ENCODE results near the gene SND1. TPM values are rescaled to one million over a fixed set of nuclear protein-coding genes. Genes with fewer than 3 reads are reported as not detected.

The SND1 gene
- total RNA-seq, 1 experiment from 2014 or later, result 274 TPM

GRCh38 chr7:128120116-128120515 lies 468.1 kb downstream of the SND1 start:
- intact Hi-C loops (cut with micrococcal nuclease; ENCODE audit: unreplicated experiment), result no loop called here
- Histone ChIP-seq H3K27me3 (replicated peaks; ENCODE audit: control insufficient read depth, insufficient read depth, low read length) (no peaks in the 10 kb centered on the region; the same call in none of the 2 replicates), H3K9me3 (no peaks in the 10 kb centered on the region), H3K4me3 (ENCODE audit: low read depth, low read length) (no peak overlapping the region), H3K36me3 (ENCODE audit: control insufficient read depth, insufficient read depth, low read length) (no peaks in the 10 kb centered on the region), H3K4me1 (no peaks in the 10 kb centered on the region)
- H3K27ac Mint-ChIP-seq (ENCODE audit: unreplicated experiment), result no peak overlapping the region
- ChIA-PET POLR2A (no interaction called here), CTCF (no interaction called here)
- no peaks in the 10 kb centered on the region for H3K9me3 Mint-ChIP-seq (ENCODE audit: unreplicated experiment)
- no peak overlapping the region for H3K4me3 Mint-ChIP-seq (ENCODE audit: unreplicated experiment)
- H3K36me3 Mint-ChIP-seq (ENCODE audit: insufficient read depth, unreplicated experiment), result no peaks in the 10 kb centered on the region
- peaks cover 7% of the 10 kb centered on the region for H3K27me3 Mint-ChIP-seq (ENCODE audit: insufficient read depth, unreplicated experiment)
- no peak for DNase-seq
- no peak for TF ChIP-seq CTCF (IDR thresholded peaks at IDR 0.05; ENCODE audit: insufficient read depth in 1 of 2, low read depth in 1 of 2, low read length in 1 of 2, severe bottlenecking in 1 of 2, unreplicated experiment in 1 of 2)
- H3K4me1 Mint-ChIP-seq (ENCODE audit: low read depth, unreplicated experiment), result no peaks in the 10 kb centered on the region
- BruUV-seq (replicated peaks), result no TSS peak

- TF ChIP-seq CTCF (IDR thresholded peaks at IDR 0.05; ENCODE audit: insufficient read depth in 1 of 2, low read depth in 1 of 2, low read length in 1 of 2, severe bottlenecking in 1 of 2, unreplicated experiment in 1 of 2), result no peak
- DNase-seq, result no peak
- no peak overlapping the region for H3K4me3 Mint-ChIP-seq (ENCODE audit: unreplicated experiment)
- no peaks in the 10 kb centered on the region for H3K36me3 Mint-ChIP-seq (ENCODE audit: insufficient read depth, unreplicated experiment)
- ChIA-PET CTCF (no interaction called here), POLR2A (no interaction called here)
- no peaks in the 10 kb centered on the region for H3K4me1 ChIP-seq
- no peaks in the 10 kb centered on the region for H3K9me3 Mint-ChIP-seq (ENCODE audit: unreplicated experiment)
- no peak overlapping the region for H3K27ac Mint-ChIP-seq (ENCODE audit: unreplicated experiment)
- H3K4me3 ChIP-seq (ENCODE audit: low read depth, low read length), result no peak overlapping the region
- no peaks in the 10 kb centered on the region; the same call in none of the 2 replicates for H3K27me3 ChIP-seq (replicated peaks; ENCODE audit: control insufficient read depth, insufficient read depth, low read length)
- H3K9me3 ChIP-seq, result no peaks in the 10 kb centered on the region
- H3K27me3 Mint-ChIP-seq (ENCODE audit: insufficient read depth, unreplicated experiment), result peaks cover 5% of the 10 kb centered on the region
- H3K36me3 ChIP-seq (ENCODE audit: control insufficient read depth, insufficient read depth, low read length), result no peaks in the 10 kb centered on the region
- intact Hi-C loops (cut with micrococcal nuclease; ENCODE audit: unreplicated experiment), result no loop called here
- no peaks in the 10 kb centered on the region for H3K4me1 Mint-ChIP-seq (ENCODE audit: low read depth, unreplicated experiment)
- no TSS peak for BruUV-seq (replicated peaks)
These were observed 469.0 kb downstream of the SND1 start for GRCh38 chr7:128120976-128121490.

- H3K4me1 ChIP-seq, result no peaks in the 10 kb centered on the region
- no peaks in the 10 kb centered on the region for H3K9me3 Mint-ChIP-seq (ENCODE audit: unreplicated experiment)
- H3K9me3 ChIP-seq, result no peaks in the 10 kb centered on the region
- peaks cover 3% of the 10 kb centered on the region for H3K27me3 Mint-ChIP-seq (ENCODE audit: insufficient read depth, unreplicated experiment)
- no peaks in the 10 kb centered on the region for H3K36me3 Mint-ChIP-seq (ENCODE audit: insufficient read depth, unreplicated experiment)
- no peaks in the 10 kb centered on the region; the same call in none of the 2 replicates for H3K27me3 ChIP-seq (replicated peaks; ENCODE audit: control insufficient read depth, insufficient read depth, low read length)
- H3K4me1 Mint-ChIP-seq (ENCODE audit: low read depth, unreplicated experiment), result no peaks in the 10 kb centered on the region
- no peak overlapping the region for H3K27ac Mint-ChIP-seq (ENCODE audit: unreplicated experiment)
- TF ChIP-seq CTCF (IDR thresholded peaks at IDR 0.05; ENCODE audit: insufficient read depth in 1 of 2, low read depth in 1 of 2, low read length in 1 of 2, severe bottlenecking in 1 of 2, unreplicated experiment in 1 of 2), result no peak
- POLR2A ChIA-PET, result no interaction called here
- BruUV-seq (replicated peaks), result no TSS peak
- CTCF ChIA-PET, result no interaction called here
- no peak overlapping the region for H3K4me3 ChIP-seq (ENCODE audit: low read depth, low read length)
- H3K4me3 Mint-ChIP-seq (ENCODE audit: unreplicated experiment), result peak overlapping the region; percentile 17
- intact Hi-C loops (cut with micrococcal nuclease; ENCODE audit: unreplicated experiment), result no loop called here
- H3K36me3 ChIP-seq (ENCODE audit: control insufficient read depth, insufficient read depth, low read length), result no peaks in the 10 kb centered on the region
- no peak for DNase-seq
These were observed 469.9 kb downstream of the SND1 start for GRCh38 chr7:128121711-128122530.
